Endothelial cell of umbilical vein (primary cell): ENCODE measurements around the gene DDX10. TPM values are rescaled to one million over a fixed set of nuclear protein-coding genes. Genes with fewer than 3 reads are reported as not detected.

Experiments used
- BruUV-seq: library from RNA; stranded (reverse); fragments of 400-500 nt; replicated peaks from 2 replicates; lab custom pipeline; 2021; lab: Mats Ljungman, UMichigan
- CTCF ChIA-PET: fragments of 300-600, 350-600 bp; sonication (Branson Sonifier 250); formaldehyde crosslinking; loops from one replicate; lab custom pipeline; 2021; ENCODE audit warnings: antibody characterized with exemption, inconsistent platforms; lab: Charles Lee
- POLR2A ChIA-PET: fragments of 300-600, 350-600 bp; sonication (Branson Sonifier 250); formaldehyde crosslinking; loops from one replicate; lab custom pipeline; 2021; ENCODE audit warnings: antibody characterized with exemption, inconsistent platforms; lab: Charles Lee
- DNase-seq: peaks from one replicate; pipeline ENCODE4 v3.0.0-alpha.2; 2011; ENCODE audit warnings: low read depth, low spot score
- FAIRE-seq: peaks from 2 replicates; lab custom pipeline; 2011; peaks lifted over from hg19 to GRCh38; lab: Jason Lieb, UNC
- H2AFZ ChIP-seq: 2 replicates; pipeline ENCODE4 v1.6.0; 2012; ENCODE audit warnings: low read depth, low read length, control low read depth, inconsistent platforms
- H3K27ac ChIP-seq: 2 replicates; pipeline ENCODE4 v1.5.1; 2011; ENCODE audit warnings: low read depth, mild to moderate bottlenecking, control low read depth, low read length, moderate library complexity; ENCODE audit not compliant: insufficient read depth
- H3K27me3 ChIP-seq, 2 experiments: 2 replicates each; pipeline versions ENCODE4 v1.6.0 to v1.6.1; 2011; ENCODE audit warnings: low read length in 2 of 2, mixed read lengths in 1 of 2; ENCODE audit not compliant: control insufficient read depth in 2 of 2, insufficient read depth in 2 of 2
- H3K36me3 ChIP-seq, 2 experiments: 2 replicates in 1 of 2; 3 replicates in 1 of 2; pipeline ENCODE4 v1.5.1; 2011; ENCODE audit warnings: low read length in 2 of 2, mild to moderate bottlenecking in 1 of 2, moderate library complexity in 1 of 2; ENCODE audit not compliant: control insufficient read depth in 2 of 2, insufficient read depth in 2 of 2; ENCODE audit errors: extremely low read depth in 1 of 2
- H3K4me1 ChIP-seq: 3 replicates; pipeline ENCODE4 v1.5.1; 2011; ENCODE audit warnings: mild to moderate bottlenecking, low read length; ENCODE audit not compliant: control insufficient read depth, insufficient read depth; ENCODE audit errors: extremely low read depth
- H3K4me2 ChIP-seq: 2 replicates; pipeline ENCODE4 v1.6.1; 2011; ENCODE audit warnings: low read length, control low read depth, mixed read lengths; ENCODE audit not compliant: insufficient read depth
- H3K4me3 ChIP-seq, 3 experiments: fragments of 200-600 bp in 1 of 3; sonication (generic), shearing (Covaris generic) in 1 of 3; replicated peaks in 1 of 3; 2 replicates each; pipeline ENCODE4 v1.5.1; 2011 to 2016; ENCODE audit warnings: control low read depth in 3 of 3, low read length in 3 of 3, mild to moderate bottlenecking in 2 of 3, inconsistent platforms in 1 of 3, low read depth in 1 of 3, moderate library complexity in 1 of 3; ENCODE audit not compliant: insufficient read depth in 1 of 3
- H3K79me2 ChIP-seq: 2 replicates; pipeline ENCODE4 v1.6.0; 2012; ENCODE audit warnings: low read length, inconsistent platforms; ENCODE audit not compliant: control insufficient read depth, insufficient read depth
- H3K9ac ChIP-seq: replicated peaks from 2 replicates; pipeline ENCODE3; 2011; ENCODE audit warnings: low read length, control low read depth; ENCODE audit not compliant: insufficient read depth; ENCODE audit errors: extremely low read depth
- H3K9me1 ChIP-seq: replicated peaks from 3 replicates; pipeline ENCODE4 v1.6.0; 2011; ENCODE audit warnings: mild to moderate bottlenecking, low read length; ENCODE audit not compliant: control insufficient read depth, insufficient read depth; ENCODE audit errors: extremely low read depth
- H3K9me3 ChIP-seq: replicated peaks from 2 replicates; pipeline ENCODE4 v1.5.1; 2012; ENCODE audit warnings: low read length, inconsistent platforms; ENCODE audit not compliant: control insufficient read depth, insufficient read depth
- H4K20me1 ChIP-seq: replicated peaks from 2 replicates; pipeline ENCODE3; 2011; ENCODE audit warnings: mild to moderate bottlenecking, low read length; ENCODE audit not compliant: control insufficient read depth, insufficient read depth; ENCODE audit errors: extremely low read depth
- EZH2 ChIP-seq: IDR thresholded peaks from 2 replicates; pipeline ENCODE4 v1.6.1; 2012; ENCODE audit warnings: borderline replicate concordance, low read depth, mild to moderate bottlenecking, moderate library complexity, low read length, inconsistent platforms; ENCODE audit not compliant: severe bottlenecking
- FOS ChIP-seq: IDR thresholded peaks from 2 replicates; pipeline ENCODE4 v1.6.1; 2011; ENCODE audit warnings: mild to moderate bottlenecking, low read length, moderate library complexity, borderline replicate concordance; ENCODE audit not compliant: insufficient read depth
- GATA2 ChIP-seq: IDR thresholded peaks from 2 replicates; pipeline ENCODE4 v1.7.0; 2011; ENCODE audit warnings: low read depth, mild to moderate bottlenecking, moderate library complexity, mixed read lengths, low read length; ENCODE audit not compliant: insufficient read length, insufficient read depth
- JUN ChIP-seq: IDR thresholded peaks from 2 replicates; pipeline ENCODE4 v1.6.1; 2011; ENCODE audit warnings: borderline replicate concordance, low read depth; ENCODE audit not compliant: insufficient read length, insufficient read depth
- MYC ChIP-seq: IDR thresholded peaks from one replicate; pipeline ENCODE4 v1.6.1; 2011; ENCODE audit warnings: mild to moderate bottlenecking, low read depth, low read length
- POLR2A ChIP-seq: IDR thresholded peaks from 2 replicates; pipeline ENCODE4 v1.6.1; 2012; ENCODE audit warnings: low read depth, mild to moderate bottlenecking, control low read depth, low read length
- POLR2AphosphoS5 ChIP-seq: IDR thresholded peaks from 2 replicates; pipeline ENCODE4 v1.6.1; 2012; ENCODE audit warnings: low read depth, mild to moderate bottlenecking, control low read depth, low read length, moderate library complexity; ENCODE audit not compliant: insufficient read depth
- dilution Hi-C: fragments of 300-500 bp; cut with MboI; formaldehyde crosslinking; loops from one replicate; pipeline ENCODE4 v1.15.0; 2019; ENCODE audit warnings: low sequenced_read_pairs; ENCODE audit not compliant: extremely low pct_ligation_motif_present
- intact Hi-C: fragments of 100-400 bp; cut with micrococcal nuclease; formaldehyde crosslinking; loops from one replicate; pipeline ENCODE4 v1.10.0; 2022
- polyA plus RNA-seq, 4 experiments: library from polyadenylated mRNA; depleted of rRNA in 3 of 4; stranded (reverse) in 3 of 4; unstranded in 1 of 4; fragments of >200 nt; gene quantifications; 2 replicates each; pipeline versions ENCODE4 v1.2.1 to v1.2.3, GENCODE V29; 2011 to 2012; ENCODE audit warnings: missing spikeins in 1 of 4
- total RNA-seq: library from RNA; stranded (reverse); gene quantifications from 2 replicates; pipeline ENCODE4 v1.2.3, GENCODE V29; 2021
- TF ChIP-seq, protein P1 (sequence below), 2 donors: IDR thresholded peaks; 1 replicate in 1 of 2; 2 replicates in 1 of 2; pipeline ENCODE4 v1.5.1; 2011; ENCODE audit warnings: low read length in 2 of 2, mild to moderate bottlenecking in 2 of 2, moderate library complexity in 2 of 2, control low read depth in 1 of 2, inconsistent platforms in 1 of 2, low read depth in 1 of 2; ENCODE audit not compliant: insufficient read depth in 1 of 2; ENCODE audit errors: extremely low read depth in 1 of 2
- TF ChIP-seq, protein P2 (sequence below): IDR thresholded peaks from 2 replicates; pipeline ENCODE4 v1.6.1; 2011; ENCODE audit not compliant: insufficient read depth, insufficient read length

The DDX10 gene
- total and polyA plus RNA-seq, 2 donors (not counting 3 experiments of a cell fraction or from before 2014, with no cell fraction given) = 29.8 to 35.2 TPM

DNA sequence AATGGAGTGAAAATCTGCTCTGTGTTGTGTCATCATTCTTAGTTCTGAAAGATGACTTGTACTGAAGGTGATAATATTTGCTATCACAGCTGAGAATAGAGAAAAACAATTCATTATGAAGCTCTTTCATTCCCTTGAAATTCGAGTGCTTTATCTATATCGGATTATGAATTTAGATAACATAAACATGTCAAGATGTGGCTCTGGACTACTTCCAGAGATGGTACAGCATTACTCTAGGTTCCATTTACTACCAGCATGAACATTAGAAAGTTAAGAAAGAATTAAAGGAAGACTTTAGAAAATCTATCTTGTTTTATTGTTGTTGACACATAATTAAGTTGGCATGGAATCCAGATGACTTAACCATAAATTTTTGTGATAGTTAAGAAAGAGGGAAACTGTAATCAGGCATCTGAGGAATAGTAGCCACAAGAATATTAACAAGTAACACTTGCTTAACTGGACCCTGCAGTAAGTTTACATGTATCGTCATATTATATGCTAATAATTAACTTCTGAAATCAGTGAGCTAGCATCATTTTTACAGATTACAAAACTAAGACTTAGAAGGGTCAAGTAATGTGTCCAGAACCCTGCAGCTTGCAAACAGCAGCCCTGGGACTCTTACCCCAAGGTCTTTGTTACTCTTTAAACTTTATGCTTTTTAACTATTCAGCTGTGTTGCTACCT, 182.6 kb downstream of the DDX10 start:
- Histone ChIP-seq H3K9ac (no peak overlapping the region), H3K27me3 (no peaks in the 10 kb centered on the region), H3K79me2 (no peaks in the 10 kb centered on the region), H2AFZ (no peak overlapping the region), H3K4me2 (no peak overlapping the region), H3K9me3 (no peaks in the 10 kb centered on the region), H3K4me1 (no peaks in the 10 kb centered on the region), H3K4me3 (no peak overlapping the region), H4K20me1 (no peaks in the 10 kb centered on the region), H3K27ac (no peak overlapping the region), H3K9me1 (no peaks in the 10 kb centered on the region), H3K36me3 (peaks cover 0 to 3% of the 10 kb centered on the region in 2 experiments)
- BruUV-seq = no TSS peak
- TF ChIP-seq, protein P1, sequence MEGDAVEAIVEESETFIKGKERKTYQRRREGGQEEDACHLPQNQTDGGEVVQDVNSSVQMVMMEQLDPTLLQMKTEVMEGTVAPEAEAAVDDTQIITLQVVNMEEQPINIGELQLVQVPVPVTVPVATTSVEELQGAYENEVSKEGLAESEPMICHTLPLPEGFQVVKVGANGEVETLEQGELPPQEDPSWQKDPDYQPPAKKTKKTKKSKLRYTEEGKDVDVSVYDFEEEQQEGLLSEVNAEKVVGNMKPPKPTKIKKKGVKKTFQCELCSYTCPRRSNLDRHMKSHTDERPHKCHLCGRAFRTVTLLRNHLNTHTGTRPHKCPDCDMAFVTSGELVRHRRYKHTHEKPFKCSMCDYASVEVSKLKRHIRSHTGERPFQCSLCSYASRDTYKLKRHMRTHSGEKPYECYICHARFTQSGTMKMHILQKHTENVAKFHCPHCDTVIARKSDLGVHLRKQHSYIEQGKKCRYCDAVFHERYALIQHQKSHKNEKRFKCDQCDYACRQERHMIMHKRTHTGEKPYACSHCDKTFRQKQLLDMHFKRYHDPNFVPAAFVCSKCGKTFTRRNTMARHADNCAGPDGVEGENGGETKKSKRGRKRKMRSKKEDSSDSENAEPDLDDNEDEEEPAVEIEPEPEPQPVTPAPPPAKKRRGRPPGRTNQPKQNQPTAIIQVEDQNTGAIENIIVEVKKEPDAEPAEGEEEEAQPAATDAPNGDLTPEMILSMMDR (IDR thresholded peaks at IDR 0.05; ENCODE audit: extremely low read depth in 1 of 2, insufficient read depth in 1 of 2, low read depth in 1 of 2, low read length in 2 of 2) = no peak
- TF ChIP-seq EZH2 = no peak
- no peak for TF ChIP-seq FOS
- TF ChIP-seq MYC = no peak
- DNase-seq (no peak), FAIRE-seq (no peak)
- intact Hi-C loops (no loop called here), dilution Hi-C loops (no loop called here)
- ChIA-PET POLR2A (no interaction called here), CTCF (interaction anchor here (0.9 to 1.1 kb wide), 2 partner anchors 10 kb away, joined by 3 to 4 read pairs; no protein-coding TSS in a partner anchor)

DNA sequence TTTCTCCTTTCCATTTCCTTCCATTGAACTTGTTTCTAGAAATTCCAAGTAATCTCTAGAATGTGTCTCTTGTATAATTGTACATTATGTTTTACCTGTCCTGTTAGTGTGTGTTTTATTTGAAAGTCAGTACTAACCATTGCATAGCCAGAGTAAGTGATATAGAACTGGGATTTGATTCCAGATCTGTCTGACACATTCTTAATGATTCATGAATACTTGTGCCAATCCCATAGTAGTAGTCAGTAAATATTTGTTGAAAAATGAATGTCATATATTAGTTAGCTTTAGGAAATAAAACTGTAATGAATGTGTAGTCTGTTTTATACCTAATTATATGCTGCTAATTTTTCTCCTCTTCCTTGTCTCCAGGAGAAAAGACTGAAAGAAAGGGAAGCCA, 186.9 kb downstream of the DDX10 start:
- H2AFZ ChIP-seq = no peak overlapping the region
- intact Hi-C loops (no loop called here), dilution Hi-C loops (no loop called here)
- no peak for DNase-seq
- POLR2A ChIA-PET = no interaction called here
- peaks cover 0 to 3% of the 10 kb centered on the region in 2 experiments for H3K36me3 ChIP-seq
- no peak overlapping the region for H3K4me3 ChIP-seq
- TF ChIP-seq EZH2 (no peak), JUN (no peak), FOS (no peak), GATA2 (no peak), MYC (no peak), POLR2AphosphoS5 (no peak), POLR2A (no peak)
- TF ChIP-seq, protein P1 (IDR thresholded peaks at IDR 0.05; ENCODE audit: extremely low read depth in 1 of 2, insufficient read depth in 1 of 2, low read depth in 1 of 2, low read length in 2 of 2) = no peak
- TF ChIP-seq, protein P2, sequence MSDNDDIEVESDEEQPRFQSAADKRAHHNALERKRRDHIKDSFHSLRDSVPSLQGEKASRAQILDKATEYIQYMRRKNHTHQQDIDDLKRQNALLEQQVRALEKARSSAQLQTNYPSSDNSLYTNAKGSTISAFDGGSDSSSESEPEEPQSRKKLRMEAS = no peak
- H3K9me1 ChIP-seq = no peaks in the 10 kb centered on the region
- H3K27ac ChIP-seq = no peak overlapping the region
- H3K9me3 ChIP-seq = no peaks in the 10 kb centered on the region
- H3K4me2 ChIP-seq = no peak overlapping the region
- BruUV-seq = no TSS peak
- H4K20me1 ChIP-seq = no peaks in the 10 kb centered on the region
- H3K79me2 ChIP-seq = no peaks in the 10 kb centered on the region
- CTCF ChIA-PET = interaction anchor here (1.2 kb wide), 1 partner anchor 19 kb away, joined by 6 read pairs; no protein-coding TSS in a partner anchor
- no peak overlapping the region for H3K9ac ChIP-seq
- FAIRE-seq = no peak
- no peaks in the 10 kb centered on the region for H3K27me3 ChIP-seq
- H3K4me1 ChIP-seq = peaks cover 18% of the 10 kb centered on the region
